ENCODE data around the gene AKAP13.
A peak's percentile ranks its signal among the peaks of the same experiment; 100 is the strongest.

Gene AKAP13

DNA sequence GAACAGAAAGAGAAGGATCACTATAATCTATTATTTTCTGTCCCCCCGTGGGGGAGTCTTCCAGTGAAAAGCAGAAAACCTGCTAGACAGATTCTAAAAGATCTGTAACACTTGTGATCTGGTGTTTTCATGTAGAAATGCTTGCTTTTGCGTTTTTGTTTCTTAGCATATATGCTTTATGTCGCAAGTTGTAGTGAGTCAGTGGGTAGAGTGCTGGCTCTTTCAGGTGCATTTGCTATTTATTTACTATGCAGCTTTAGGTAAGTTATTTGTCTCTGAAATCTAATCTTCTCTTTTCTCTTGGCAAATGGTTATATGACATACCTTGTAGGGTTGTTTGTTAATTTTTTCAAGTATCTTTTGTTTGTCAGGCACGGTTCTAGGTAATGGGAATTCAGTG lies 9.4 kb downstream of the AKAP13 start:
- DNase-seq = no peak

GRCh38 chr15:85393210-85393609 lies 12.8 kb downstream of the AKAP13 start:
- DNase-seq = no peak

GRCh38 chr15:85394554-85395333 lies 14.3 kb downstream of the AKAP13 start:
- DNase-seq = no peak

- DNase-seq = no peak
Measured at GRCh38 chr15:85396554-85396953, 16.2 kb downstream of the AKAP13 start.

GRCh38 chr15:85397151-85397550 lies 16.7 kb downstream of the AKAP13 start:
- no peak for DNase-seq

DNA sequence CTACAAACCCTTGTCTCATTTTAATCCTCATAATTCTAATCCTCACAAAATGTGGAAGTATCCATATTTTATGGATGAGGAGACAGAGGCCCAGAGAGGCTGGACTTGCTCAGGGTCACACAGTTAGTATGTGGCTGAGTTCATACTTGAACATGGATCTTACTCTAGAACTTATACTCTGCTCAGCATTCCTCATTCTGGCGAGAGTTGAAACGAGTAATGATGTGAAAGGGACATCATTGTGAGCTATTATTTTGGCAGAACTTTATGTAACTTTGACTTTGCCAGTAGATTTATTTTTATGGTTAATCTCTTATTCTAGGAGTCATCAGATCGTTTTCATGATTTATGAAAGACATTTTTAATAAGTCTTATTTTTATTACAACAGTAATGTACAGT lies 17.5 kb downstream of the AKAP13 start:
- DNase-seq = no peak

GRCh38 chr15:85398822-85399221 lies 18.4 kb downstream of the AKAP13 start:
- no peak for DNase-seq

DNA sequence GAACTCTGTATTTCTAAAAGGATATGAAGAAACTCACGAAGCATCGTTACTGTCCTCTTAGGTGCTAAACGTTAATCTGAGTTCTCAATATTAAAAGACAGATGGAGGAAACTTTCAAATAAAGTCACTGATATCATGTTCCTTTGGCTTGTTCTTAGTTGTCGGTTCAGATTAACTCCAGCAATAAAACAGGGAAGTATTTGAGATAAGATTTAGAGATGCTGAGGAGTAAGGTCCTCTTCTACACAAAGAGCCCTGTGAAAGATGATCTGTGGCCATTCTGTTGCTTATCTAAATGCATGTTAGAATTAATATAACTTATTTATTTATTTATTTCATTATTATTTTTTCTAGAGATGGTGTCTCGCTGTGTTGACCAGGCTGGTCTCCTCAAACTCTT lies 19.2 kb downstream of the AKAP13 start:
- DNase-seq = no peak

DNA sequence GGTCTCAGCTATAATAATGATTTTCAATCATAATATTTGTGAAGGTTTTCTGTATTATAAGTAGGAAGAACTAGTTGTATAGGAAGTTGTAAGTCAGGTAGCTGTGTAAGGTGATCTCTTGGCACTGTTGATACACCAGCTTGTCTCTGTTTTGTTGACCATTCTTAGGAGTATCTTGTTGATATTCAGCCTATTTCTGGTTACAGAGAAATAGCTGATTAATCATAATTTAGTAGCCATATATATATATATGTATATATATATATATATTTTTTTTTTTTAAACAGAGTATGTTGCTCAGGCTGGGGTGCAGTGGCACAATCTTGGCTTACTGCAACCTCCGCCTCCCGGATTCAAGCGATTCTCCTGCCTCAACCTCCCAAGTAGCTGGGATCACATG lies 20.2 kb downstream of the AKAP13 start:
- DNase-seq = no peak

- no peak for DNase-seq
Measured at GRCh38 chr15:85401108-85401774, 20.8 kb downstream of the AKAP13 start.

DNA sequence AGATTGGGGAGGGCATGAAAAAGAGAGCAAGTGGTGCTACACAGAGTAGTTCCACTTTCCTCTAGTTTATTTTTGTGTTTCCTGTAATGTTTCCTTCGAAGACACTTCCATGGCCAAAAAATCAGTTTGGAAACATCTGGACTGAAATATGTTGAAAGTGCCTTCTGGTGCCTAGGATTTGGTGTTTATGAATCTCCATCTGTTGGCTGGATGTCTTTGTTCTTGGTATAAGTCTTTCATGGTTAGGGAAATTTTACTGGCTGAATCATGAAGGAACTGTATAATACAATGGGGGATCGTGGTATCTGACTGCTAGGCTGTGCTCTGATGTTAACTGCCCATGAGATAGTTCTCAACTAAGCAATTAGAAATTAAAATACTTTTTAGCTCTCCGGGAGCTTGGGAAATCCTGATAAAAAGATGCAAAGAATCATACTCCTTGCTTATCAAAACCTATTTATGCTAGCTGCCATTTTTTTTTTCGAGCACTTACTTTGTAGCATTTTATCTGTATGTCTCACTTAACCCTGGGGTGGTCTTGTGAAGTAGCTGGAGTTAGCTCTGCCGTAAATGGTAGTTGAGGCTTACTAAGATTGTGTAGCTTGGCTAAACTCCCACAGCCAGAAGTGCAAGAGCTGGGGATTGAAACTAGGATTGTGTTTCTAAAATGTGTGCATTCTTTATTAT lies 21.9 kb downstream of the AKAP13 start:
- DNase-seq = no peak

DNA sequence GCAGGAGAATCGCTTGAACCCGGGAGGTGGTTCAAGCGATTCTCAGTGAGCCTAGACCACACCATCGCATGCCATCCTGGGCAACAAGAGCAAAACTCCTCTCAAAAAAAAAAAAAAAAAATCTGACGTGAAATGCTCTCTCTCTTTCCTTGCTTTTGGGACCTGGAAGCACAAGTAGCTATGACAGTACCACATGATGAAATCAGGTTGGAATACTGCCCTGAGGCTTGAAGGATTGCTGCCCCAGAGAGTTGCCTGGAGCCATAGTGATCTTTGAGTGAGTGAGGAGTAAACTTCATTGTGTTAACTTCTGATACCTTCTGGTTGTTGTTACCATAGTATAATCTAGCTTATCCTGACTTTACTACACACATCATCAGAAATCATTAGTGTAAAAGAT lies 23.3 kb downstream of the AKAP13 start:
- no peak for DNase-seq

DNA sequence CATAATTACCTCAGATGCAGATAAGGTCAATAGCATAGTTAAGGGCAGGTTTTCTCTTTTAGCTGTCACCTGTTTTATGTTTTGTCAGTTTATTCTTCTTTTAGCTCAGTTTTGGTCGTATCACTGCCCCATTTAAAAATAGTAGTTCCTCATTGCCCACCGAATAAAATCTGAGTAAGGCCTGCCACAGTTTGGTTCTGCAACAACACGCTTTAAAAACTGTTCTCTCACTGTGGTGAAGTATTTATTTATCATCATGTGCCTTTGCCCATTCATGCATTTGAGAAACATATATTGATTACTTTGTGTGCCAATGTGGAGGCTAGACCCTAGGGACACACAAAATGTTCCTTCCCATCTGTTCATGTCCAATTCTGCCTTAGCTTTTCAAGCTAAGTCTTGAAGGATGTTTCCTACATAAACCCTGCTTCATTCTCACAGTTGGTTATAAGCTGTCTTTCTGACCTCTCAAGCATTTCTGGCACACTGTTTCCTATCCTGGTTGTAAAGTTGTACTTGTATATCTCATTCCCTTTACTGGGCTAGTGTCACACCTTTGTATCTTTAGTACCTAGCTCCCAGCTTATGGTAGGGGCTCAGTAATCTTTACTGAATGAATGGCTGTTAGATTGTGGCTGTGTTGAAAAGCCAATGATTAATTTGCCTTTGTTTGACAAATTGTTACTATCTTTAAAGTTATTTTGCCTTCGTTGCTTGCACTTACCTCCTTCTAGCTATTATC lies 23.9 kb downstream of the AKAP13 start:
- no peak for DNase-seq

- DNase-seq = no peak
Measured at GRCh38 chr15:85404918-85405866, 24.8 kb downstream of the AKAP13 start.

DNA sequence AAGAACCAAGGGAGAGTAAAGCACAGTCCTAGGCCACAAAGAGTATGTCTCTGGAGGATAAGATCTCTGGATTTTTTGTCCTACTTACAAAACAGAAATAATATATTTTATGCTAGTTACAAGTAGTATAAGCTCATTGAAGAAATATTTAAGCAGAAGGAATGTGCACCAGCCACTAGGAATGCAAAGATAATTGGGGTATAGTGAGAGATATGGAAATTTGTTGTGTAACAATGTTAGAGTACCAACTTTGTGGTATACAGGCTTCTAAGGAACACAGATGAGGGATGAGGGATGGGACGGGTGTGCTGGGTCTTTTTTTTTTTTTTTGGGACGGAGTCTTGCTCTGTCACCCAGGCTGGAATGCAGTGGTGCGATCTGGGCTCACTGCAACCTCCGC lies 26.5 kb downstream of the AKAP13 start:
- no peak for DNase-seq

DNA sequence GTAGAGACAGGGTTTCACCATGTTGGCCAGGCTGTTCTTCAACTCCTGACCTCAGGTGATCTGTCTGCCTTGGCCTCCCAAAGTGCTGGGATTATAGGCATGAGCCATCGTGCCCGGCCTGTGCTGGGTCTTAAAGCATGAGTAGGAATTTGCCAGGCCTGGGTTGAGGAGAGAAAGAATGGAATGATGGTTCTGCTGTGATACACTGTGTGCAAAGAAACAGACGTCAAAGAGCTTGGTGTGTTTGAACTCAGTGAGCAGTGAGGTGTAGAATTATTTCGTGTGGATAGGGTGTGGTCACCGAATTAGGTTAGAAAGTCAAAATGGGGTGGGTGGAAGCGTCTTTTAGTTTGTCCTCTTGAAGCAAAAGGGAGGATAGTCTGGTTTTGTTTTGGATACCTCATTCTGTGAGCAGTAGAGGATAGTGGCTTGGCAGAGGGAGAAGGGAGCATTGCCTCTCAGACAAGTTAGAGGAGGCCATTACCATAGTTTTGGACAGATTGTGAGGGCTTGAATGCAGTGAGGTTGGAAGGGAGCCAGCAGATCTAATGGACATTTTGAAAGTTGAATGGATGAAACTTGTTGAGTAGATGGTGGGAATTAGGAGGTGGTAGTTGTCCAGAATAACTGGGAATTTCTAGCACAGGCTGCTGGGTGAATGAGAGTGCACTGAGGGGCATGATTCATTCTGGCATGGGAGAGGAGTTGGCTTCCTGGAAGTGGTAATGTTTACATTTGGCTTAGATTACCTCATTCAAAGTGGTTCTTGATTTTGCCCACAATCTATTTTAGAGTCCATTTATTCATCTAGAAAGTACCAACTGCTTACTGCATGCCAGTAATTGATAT lies 27.2 kb downstream of the AKAP13 start:
- no peak for DNase-seq

- DNase-seq = no peak
Measured at GRCh38 chr15:85408270-85408746, 27.9 kb downstream of the AKAP13 start.

DNA sequence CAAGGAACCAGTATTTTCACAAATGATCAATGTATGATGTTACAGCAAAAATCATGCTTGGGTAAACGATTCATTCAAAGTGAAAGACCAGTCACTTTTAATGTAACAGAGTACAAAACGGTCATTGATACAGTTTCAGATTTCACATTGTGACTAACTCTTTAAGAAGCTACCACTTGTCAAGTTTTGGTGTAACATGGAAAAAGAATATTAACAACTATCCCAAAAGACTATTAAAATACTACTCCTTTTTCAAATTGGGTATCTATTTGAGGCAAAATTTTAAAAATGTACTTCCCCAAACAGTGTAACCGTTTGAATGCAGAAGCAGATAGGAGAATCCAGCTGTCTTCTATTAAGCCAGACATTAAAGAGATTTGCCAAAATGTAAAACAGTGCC lies 31.7 kb downstream of the AKAP13 start:
- DNase-seq = no peak

- DNase-seq = peak; percentile 19
Measured at GRCh38 chr15:85412956-85413854, 32.8 kb downstream of the AKAP13 start.

DNA sequence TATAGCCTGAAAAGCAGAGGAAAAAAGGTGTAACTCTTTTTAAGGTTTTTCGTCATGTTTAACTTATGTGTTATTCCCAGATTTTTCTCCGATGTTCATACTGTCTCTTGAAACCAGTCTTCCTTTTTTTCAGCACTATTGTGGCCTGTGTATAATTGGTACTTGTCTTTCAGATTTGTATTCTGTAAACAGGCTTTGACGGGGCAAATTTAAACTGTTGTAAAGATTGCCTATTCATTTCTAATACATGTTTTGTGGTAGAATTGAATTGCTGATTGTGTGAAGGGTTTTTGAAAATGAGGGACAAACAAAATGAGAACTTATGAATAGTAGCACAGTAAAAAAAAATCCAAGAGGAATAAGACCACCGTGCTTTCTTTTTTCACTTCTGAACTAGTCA lies 33.6 kb downstream of the AKAP13 start:
- DNase-seq = no peak
